SK-N-MC (cell line): Measurements from ENCODE around the gene SLFN13.
A peak's percentile ranks its signal among the peaks of the same experiment; 100 is the strongest.
"Not testable (repeated sequence)": the region's sequence is repeated elsewhere in the genome, so short reads cannot be mapped to it uniquely, and the experiment has no call there.

ENCODE experiments used
- DNase-seq: peaks from one replicate; pipeline ENCODE4 v3.0.0-alpha.2; 2011; ENCODE audit warnings: low read depth, low spot score
- H3K27ac ChIP-seq: fragments of 200-600 bp; sonication (generic); 2 replicates; pipeline ENCODE4 v1.5.1; 2016; ENCODE audit warnings: mixed run types
- H3K36me3 ChIP-seq: fragments of 200-600 bp; sonication (generic); 2 replicates; pipeline ENCODE4 v1.6.1; 2017; ENCODE audit warnings: antibody characterized with exemption, low read length, mixed read lengths; ENCODE audit not compliant: insufficient read depth
- H3K4me3 ChIP-seq: fragments of 200-600 bp; sonication (generic); 2 replicates; pipeline ENCODE4 v1.5.1; 2016
- H3K9ac ChIP-seq: fragments of 200-600 bp; sonication (generic); 2 replicates; pipeline ENCODE4 v1.8.0; 2017; ENCODE audit warnings: mixed run types, mixed read lengths; ENCODE audit not compliant: insufficient read length
- H3K9me3 ChIP-seq: fragments of 200-600 bp; sonication (generic); 2 replicates; pipeline ENCODE4 v1.6.1; 2017; ENCODE audit warnings: low read depth, mild to moderate bottlenecking, antibody characterized with exemption, low read length, moderate library complexity, mixed read lengths
- EZH2 ChIP-seq: fragments of 200-600 bp; sonication (generic); IDR thresholded peaks from one replicate; pipeline ENCODE4 v1.6.1; 2017; ENCODE audit warnings: antibody characterized with exemption
- FOXP2 ChIP-seq: optimal IDR thresholded peaks from 2 replicates; pipeline ENCODE3; 2011; ENCODE audit warnings: mild to moderate bottlenecking, moderate library complexity; ENCODE audit not compliant: insufficient read depth; ENCODE audit errors: extremely low read length, control extremely low read depth
- POLR2AphosphoS5 ChIP-seq: IDR thresholded peaks from 2 replicates; pipeline ENCODE4 v1.6.1; 2012; ENCODE audit warnings: mild to moderate bottlenecking, low read depth, low read length, borderline replicate concordance

The SLFN13 gene

GRCh38 chr17:35479271-35479670 lies 30.7 kb upstream of the SLFN13 start:
- H3K36me3 ChIP-seq, result no peaks in the 10 kb centered on the region
- H3K9me3 ChIP-seq, result no peaks in the 10 kb centered on the region
- H3K27ac ChIP-seq, result peak overlapping the region; percentile 99; the same call in 1 of the 2 replicates
- no peak overlapping the region for H3K4me3 ChIP-seq
- no peak for DNase-seq
- TF ChIP-seq EZH2, result no peak
- TF ChIP-seq FOXP2, result no peak
- no peak for TF ChIP-seq POLR2AphosphoS5
- no peak overlapping the region for H3K9ac ChIP-seq

GRCh38 chr17:35477248-35477647 lies 28.7 kb upstream of the SLFN13 start:
- Histone ChIP-seq H3K9me3 (no peaks in the 10 kb centered on the region), H3K4me3 (peak overlapping the region; percentile 65), H3K27ac (peak overlapping the region; percentile 99), H3K9ac (peak overlapping the region; percentile 73), H3K36me3 (no peaks in the 10 kb centered on the region)
- peak; percentile 99 for DNase-seq
- TF ChIP-seq FOXP2, result no peak
- peak; percentile 36; the same call in 1 of the 2 replicates for TF ChIP-seq POLR2AphosphoS5

- Histone ChIP-seq H3K27ac (peak overlapping the region; percentile 99), H3K9me3 (no peaks in the 10 kb centered on the region), H3K4me3 (peak overlapping the region; percentile 65), H3K36me3 (no peaks in the 10 kb centered on the region), H3K9ac (peak overlapping the region; percentile 71)
- TF ChIP-seq EZH2, result no peak
- no peak for TF ChIP-seq FOXP2
- TF ChIP-seq POLR2AphosphoS5, result peak; percentile 64; the same call in 1 of the 2 replicates
- peak; percentile 96 for DNase-seq
Measured at GRCh38 chr17:35476283-35476820, 27.8 kb upstream of the SLFN13 start.

GRCh38 chr17:35468475-35468874 lies 19.9 kb upstream of the SLFN13 start:
- no peak overlapping the region for H3K27ac ChIP-seq
- H3K4me3 ChIP-seq, result no peak overlapping the region
- DNase-seq, result no peak
- H3K9ac ChIP-seq, result no peak overlapping the region
- H3K9me3 ChIP-seq, result no peaks in the 10 kb centered on the region
- TF ChIP-seq FOXP2, result no peak
- no peak for TF ChIP-seq POLR2AphosphoS5
- TF ChIP-seq EZH2, result no peak
- H3K36me3 ChIP-seq, result no peaks in the 10 kb centered on the region

- Histone ChIP-seq H3K36me3 (no peaks in the 10 kb centered on the region), H3K4me3 (no peak overlapping the region), H3K9me3 (no peaks in the 10 kb centered on the region), H3K9ac (no peak overlapping the region), H3K27ac (no peak overlapping the region)
- TF ChIP-seq FOXP2, result no peak
- no peak for TF ChIP-seq EZH2
- no peak for TF ChIP-seq POLR2AphosphoS5
- DNase-seq, result no peak
Measured at GRCh38 chr17:35467824-35468223, 19.3 kb upstream of the SLFN13 start.

GRCh38 chr17:35460354-35460851 lies 11.8 kb upstream of the SLFN13 start:
- no peak for DNase-seq
- no peak overlapping the region for H3K4me3 ChIP-seq
- H3K9me3 ChIP-seq, result no peaks in the 10 kb centered on the region
- no peak overlapping the region for H3K27ac ChIP-seq
- no peaks in the 10 kb centered on the region for H3K36me3 ChIP-seq
- no peak overlapping the region for H3K9ac ChIP-seq
- TF ChIP-seq POLR2AphosphoS5 (no peak), FOXP2 (no peak), EZH2 (no peak)

- DNase-seq, H3K36me3 ChIP-seq, H3K27ac ChIP-seq, H3K9me3 ChIP-seq, H3K9ac ChIP-seq, H3K4me3 ChIP-seq: not testable (repeated sequence)
Measured at GRCh38 chr17:35454035-35454434, 5.5 kb upstream of the SLFN13 start.

GRCh38 chr17:35453171-35453570 lies 4.6 kb upstream of the SLFN13 start:
- TF ChIP-seq EZH2 (no peak), FOXP2 (no peak), POLR2AphosphoS5 (no peak)
- H3K4me3 ChIP-seq, result no peak overlapping the region
- H3K27ac ChIP-seq, result no peak overlapping the region
- H3K9me3 ChIP-seq, result no peaks in the 10 kb centered on the region
- no peak overlapping the region for H3K9ac ChIP-seq
- no peak for DNase-seq
- no peaks in the 10 kb centered on the region for H3K36me3 ChIP-seq

- H3K9me3 ChIP-seq, result no peaks in the 10 kb centered on the region
- no peak overlapping the region for H3K27ac ChIP-seq
- H3K36me3 ChIP-seq, result no peaks in the 10 kb centered on the region
- H3K9ac ChIP-seq, result no peak overlapping the region
- no peak for TF ChIP-seq FOXP2
- no peak for TF ChIP-seq EZH2
- no peak for TF ChIP-seq POLR2AphosphoS5
- DNase-seq, result no peak
- H3K4me3 ChIP-seq, result no peak overlapping the region
Measured at GRCh38 chr17:35449371-35449931, 885 bp upstream of the SLFN13 start.
